Measurements from ENCODE around the gene RNASE1.
"Not testable (repeated sequence)": the region's sequence is repeated elsewhere in the genome, so short reads cannot be mapped to it uniquely, and the experiment has no call there.

RNASE1 gene

GRCh38 chr14:20836668-20837338 lies 34.2 kb upstream of the RNASE1 start:
- peak; percentile 65 for TF ChIP-seq CTCF (conservative IDR thresholded peaks at IDR 0.05)
- no peak for TF ChIP-seq ZFX (IDR thresholded peaks at IDR 0.05)
- H3K27ac ChIP-seq = no peak overlapping the region

GRCh38 chr14:20834899-20835298 lies 32.3 kb upstream of the RNASE1 start:
- H3K27ac ChIP-seq = no peak overlapping the region
- TF ChIP-seq ZFX (IDR thresholded peaks at IDR 0.05) = no peak
- no peak; the same call in 1 of the 2 replicates for TF ChIP-seq CTCF (conservative IDR thresholded peaks at IDR 0.05)

- no peak for TF ChIP-seq CTCF (conservative IDR thresholded peaks at IDR 0.05)
- TF ChIP-seq ZFX (IDR thresholded peaks at IDR 0.05) = no peak
- no peak overlapping the region for H3K27ac ChIP-seq
Measured at GRCh38 chr14:20830831-20831230, 28.2 kb upstream of the RNASE1 start.

GRCh38 chr14:20828024-20828694 lies 25.5 kb upstream of the RNASE1 start:
- not testable (repeated sequence) for H3K27ac ChIP-seq

- TF ChIP-seq CTCF (conservative IDR thresholded peaks at IDR 0.05) (no peak), ZFX (IDR thresholded peaks at IDR 0.05) (no peak)
- H3K27ac ChIP-seq = no peak overlapping the region
Measured at GRCh38 chr14:20827326-20827725, 24.7 kb upstream of the RNASE1 start.

- not testable (repeated sequence) for H3K27ac ChIP-seq
Measured at GRCh38 chr14:20826666-20827065, 24.0 kb upstream of the RNASE1 start.

GRCh38 chr14:20823859-20824258 lies 21.2 kb upstream of the RNASE1 start:
- TF ChIP-seq ZFX (IDR thresholded peaks at IDR 0.05) (no peak), CTCF (conservative IDR thresholded peaks at IDR 0.05) (no peak)
- no peak overlapping the region for H3K27ac ChIP-seq

- H3K27ac ChIP-seq = not testable (repeated sequence)
Measured at GRCh38 chr14:20821521-20822108, 19.0 kb upstream of the RNASE1 start.

Data from C4-2B (cell line).